ENCODE results near the gene NHLRC1.

The NHLRC1 gene

GRCh38 chr6:18138906-18139305, 16.4 kb upstream of the NHLRC1 start:
- no peak for DNase-seq

- no peak for DNase-seq
These were observed 13.8 kb upstream of the NHLRC1 start for GRCh38 chr6:18136260-18136659.

GRCh38 chr6:18135171-18135570, 12.7 kb upstream of the NHLRC1 start:
- no peak for DNase-seq

- DNase-seq: no peak
These were observed 9.9 kb upstream of the NHLRC1 start for GRCh38 chr6:18132346-18132745.

GRCh38 chr6:18126121-18126520, 3.6 kb upstream of the NHLRC1 start:
- no peak for DNase-seq

- DNase-seq: no peak
These were observed 823 bp downstream of the NHLRC1 start for GRCh38 chr6:18121580-18122127.

DNA sequence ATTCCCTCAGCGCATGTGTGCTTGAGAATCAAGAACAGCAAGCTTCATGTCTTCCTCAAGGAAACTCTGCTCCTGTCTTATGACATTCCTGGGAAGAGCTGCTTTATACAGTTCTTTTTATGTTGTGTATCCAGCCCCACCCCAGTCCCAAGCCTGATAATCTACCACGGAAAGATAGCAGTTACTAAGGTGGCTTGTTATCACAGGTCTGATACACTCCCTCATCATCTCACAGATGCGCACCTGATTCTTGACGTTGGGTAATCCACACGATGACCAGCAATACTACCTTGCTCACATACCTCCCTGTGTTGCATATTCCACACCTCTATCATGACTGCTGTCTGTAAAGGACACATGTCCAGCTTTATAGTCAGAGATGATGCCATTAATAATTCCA, 3.2 kb downstream of the NHLRC1 start:
- no peak for DNase-seq

DNA sequence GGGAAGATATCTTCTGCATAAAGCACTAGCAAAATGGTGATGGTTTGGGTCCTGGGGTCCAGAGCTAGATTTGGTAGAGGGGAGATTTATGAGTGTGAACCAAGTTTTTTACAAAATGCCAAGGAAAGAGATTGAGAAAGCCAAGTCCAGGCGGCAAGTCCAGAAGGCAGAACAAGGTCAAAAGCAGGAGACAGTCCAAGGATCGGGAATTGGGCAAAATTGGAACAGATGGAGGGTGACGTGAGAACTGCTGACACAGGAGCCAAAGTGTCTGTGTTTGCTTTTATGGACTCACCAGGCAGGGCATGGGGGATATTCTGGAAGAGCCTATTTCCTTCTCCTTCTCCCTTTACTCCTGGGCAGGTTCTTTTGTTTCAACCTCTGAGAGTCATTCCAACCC, 4.1 kb downstream of the NHLRC1 start:
- no peak for DNase-seq

GRCh38 chr6:18117136-18117535, 5.3 kb downstream of the NHLRC1 start:
- no peak for DNase-seq

DNA sequence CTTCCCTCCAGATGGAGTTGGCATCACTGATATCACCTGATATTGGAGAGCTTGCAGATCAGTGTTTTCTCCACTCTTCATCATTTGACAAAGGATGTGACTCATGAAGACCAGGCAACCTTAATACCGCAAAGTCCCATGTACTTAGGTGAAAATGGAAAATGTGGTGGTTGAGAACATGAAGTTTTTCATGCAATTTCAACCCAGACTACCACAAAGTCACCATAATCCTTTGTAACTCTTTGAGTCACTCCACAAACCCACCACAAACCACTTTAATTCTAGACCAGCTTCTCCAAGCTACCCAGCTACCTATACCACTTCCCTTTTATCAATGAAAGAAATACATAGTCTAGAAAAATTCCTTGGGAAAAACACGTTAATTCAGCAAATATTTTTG, 7.1 kb downstream of the NHLRC1 start:
- DNase-seq: peak; percentile 27

DNA sequence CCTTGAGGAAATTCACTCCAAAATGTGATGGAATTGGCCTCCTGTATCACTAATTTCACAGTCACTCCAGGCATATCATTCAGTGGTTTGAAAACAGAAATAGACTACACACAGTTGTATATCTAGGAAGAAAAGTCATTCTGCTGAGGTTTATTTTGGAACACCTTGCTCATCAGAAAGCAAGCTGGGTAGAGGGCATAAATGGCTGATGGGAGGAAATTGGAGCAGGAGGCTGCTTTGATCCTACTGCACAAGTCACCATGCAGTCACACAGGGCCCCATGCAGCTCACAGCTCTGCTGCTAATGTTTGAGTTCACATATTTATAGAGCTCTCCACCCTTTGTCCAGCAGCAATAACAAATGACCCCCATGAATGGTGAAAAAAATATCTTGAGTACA, 12.3 kb downstream of the NHLRC1 start:
- DNase-seq: no peak

DNA sequence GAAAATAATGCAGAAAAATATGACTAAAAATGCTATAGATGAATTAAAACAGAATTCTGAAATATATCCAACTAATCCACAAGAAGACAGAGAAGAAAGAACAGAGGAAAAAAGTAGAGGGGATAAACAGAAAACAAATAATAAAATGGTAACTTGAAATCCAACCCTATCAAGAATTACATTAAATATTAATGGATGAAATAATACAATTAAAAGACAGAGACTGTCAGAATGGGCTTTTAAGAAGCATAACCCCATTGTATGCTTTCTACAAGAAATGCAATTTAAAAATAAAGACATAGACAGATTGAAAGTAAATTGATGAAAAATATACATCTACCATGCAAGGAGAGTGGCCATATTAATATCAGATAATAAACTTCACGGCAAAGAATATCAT, 15.4 kb downstream of the NHLRC1 start:
- DNase-seq: no peak

DNA sequence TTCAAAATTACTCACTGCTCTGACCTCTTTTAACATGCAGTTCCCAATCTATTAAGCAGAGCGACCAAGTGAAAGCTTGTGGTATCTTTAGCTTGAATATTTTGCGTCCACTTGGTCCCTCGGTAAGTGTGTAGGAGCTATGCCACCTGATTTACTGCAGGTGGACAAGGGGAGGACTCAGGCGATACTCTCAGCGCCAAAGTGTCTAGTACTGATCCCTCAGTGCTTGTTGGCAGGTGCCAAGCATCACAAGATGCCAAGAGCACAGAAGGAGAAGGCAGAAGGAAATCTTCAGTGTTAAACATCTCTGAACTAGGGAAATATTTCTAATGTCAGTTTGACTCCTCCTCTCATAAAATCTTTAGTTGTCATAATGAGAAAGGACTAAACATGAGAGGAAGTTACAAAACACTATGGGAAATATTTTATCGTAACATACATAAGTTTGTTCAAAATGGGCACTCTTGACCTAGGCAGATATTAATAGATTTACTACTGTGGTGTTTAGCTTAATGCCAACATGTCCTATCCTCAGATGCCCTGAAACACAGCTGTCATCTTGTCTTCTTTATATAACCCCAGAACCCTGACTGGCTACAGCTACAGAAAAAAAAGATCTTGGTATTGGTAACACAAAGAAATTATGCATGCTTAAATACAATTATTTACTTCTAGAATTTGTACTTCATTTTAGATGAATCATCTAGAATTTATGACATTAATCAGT, 19.5 kb downstream of the NHLRC1 start:
- no peak for DNase-seq

DNA sequence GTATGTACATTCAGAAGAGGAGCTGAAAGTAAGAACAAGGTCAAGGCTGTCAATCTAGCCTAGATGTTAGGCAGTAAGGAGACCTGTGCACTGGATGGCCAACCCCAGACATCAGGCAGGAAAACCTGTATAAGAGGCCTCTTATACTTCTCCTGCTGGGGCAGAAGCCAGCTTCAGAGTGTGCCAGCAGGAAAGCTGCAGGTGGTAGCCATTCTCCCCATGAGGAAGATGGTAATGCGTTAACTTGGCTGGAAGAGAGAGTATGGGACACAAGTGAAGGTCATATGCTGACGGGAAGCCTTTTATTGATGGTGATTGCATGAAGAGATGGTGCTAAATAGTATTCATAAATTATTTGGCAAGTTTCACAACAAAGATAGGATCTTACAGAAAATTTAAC, 20.6 kb downstream of the NHLRC1 start:
- DNase-seq: no peak

GRCh38 chr6:18101271-18101670, 21.2 kb downstream of the NHLRC1 start:
- DNase-seq: no peak

- DNase-seq: no peak
These were observed 22.2 kb downstream of the NHLRC1 start for GRCh38 chr6:18100296-18100695.

DNA sequence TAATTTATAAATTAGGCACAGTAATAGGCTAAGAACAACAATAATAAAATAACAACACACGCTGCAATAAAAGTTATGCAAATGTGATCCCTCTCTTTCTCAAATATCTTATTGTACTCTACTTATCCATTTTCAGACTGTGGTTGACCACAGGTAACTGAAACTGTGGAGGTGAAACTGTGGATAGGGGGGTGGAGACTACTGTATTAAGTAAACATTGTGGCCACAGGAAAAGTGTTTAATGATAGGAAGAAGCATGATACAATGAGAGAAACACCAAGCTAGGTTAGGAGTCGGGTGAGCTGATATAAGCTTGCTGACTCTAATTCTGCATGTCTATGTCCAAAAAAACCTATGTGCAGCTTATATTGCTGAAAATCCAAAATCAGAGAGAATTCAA, 23.0 kb downstream of the NHLRC1 start:
- DNase-seq: no peak

GRCh38 chr6:18096423-18096822, 26.1 kb downstream of the NHLRC1 start:
- no peak for DNase-seq

GRCh38 chr6:18091382-18091781, 31.1 kb downstream of the NHLRC1 start:
- no peak for DNase-seq

GRCh38 chr6:18090349-18090786, 32.1 kb downstream of the NHLRC1 start:
- DNase-seq: no peak

DNA sequence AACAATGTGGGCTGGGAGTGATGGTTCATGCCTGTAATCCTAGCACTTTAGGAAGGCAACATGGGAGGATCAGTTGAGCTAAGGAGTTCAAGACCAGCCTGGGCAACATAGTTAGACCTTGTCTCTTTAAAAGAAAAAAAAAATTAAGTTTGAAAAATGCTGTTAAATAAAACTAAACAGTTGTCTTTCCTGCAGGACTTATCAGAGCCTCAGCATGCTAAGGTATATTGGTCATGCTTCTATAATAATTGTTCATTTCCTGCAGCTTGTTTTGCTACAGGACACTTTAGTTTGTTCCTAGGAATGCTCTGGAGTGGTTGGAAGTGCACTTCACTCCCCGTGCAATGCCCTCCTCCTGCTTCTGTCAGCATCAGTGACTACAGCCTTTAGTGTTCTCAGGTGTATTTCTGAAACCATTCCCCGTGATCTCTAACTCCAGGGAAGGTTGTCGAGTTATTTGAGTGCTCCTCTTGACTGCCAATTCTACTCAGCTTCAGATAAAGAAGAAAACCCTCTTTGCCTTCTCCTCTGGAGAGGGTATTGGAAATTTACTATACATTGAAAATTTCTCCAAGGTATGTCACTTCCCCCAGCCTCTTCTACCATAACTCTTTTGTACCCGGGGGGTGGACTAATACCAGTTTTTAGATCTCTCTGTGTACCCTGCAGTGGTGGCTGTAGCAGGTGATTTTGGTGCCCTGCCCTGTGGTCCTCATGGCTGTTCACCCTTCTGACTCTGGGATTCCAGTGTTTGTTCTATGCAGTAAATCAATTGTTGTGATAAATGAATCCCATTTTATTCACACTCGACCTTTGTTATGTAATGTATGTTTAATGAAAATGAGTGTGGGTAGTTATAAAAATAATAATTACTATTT, 33.8 kb downstream of the NHLRC1 start:
- DNase-seq: no peak

GRCh38 chr6:18087396-18088165, 34.9 kb downstream of the NHLRC1 start:
- DNase-seq: no peak

DNA sequence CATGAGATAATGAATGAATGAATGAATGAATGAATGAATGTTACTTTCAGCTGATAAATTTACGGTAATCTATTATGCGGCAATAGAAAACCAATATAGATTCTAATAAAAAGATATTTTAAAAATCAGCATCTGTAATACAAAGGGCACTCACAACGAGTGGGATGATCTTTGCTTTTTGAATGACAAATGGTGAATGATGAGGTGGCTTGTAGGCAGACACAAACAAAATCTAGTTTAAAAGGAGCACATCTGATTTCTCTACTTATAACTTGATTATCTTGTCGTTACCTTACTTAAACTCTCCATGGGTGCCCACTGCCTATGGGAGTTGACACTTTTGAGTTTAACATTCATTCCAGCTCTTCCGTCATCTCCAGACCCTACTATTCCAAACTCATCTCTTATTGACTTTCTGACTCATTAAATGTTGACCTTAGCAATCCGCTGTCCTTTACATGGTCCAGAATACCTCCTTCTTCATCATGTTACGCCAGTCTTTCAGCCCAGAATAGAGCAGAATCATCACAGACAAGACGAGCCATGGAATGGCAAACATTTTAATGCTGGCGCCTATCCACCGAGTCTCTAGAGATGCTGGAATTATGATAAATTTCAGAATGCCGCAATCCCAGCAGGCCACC, 41.3 kb downstream of the NHLRC1 start:
- no peak for DNase-seq

Measured in stimulated activated CD4-positive, alpha-beta T cell treated with anti-CD3 and anti-CD28 coated beads, Interleukin-15, amount 100 ng/mL, for 24 hours (primary cell).